SIG-M5 treated with dmso at 0.1 percent for 504 hours (cell line): ENCODE results near the gene UCP2.

Source experiments
- DNase-seq: peaks from one replicate; lab custom pipeline; 2025; ENCODE audit not compliant: unreplicated experiment; lab: John Stamatoyannopoulos, UW

Gene UCP2

GRCh38 chr11:74010306-74011300, 28.0 kb upstream of the UCP2 start:
- no peak for DNase-seq

- DNase-seq = no peak
Observed at GRCh38 chr11:74009675-74010305, 27.1 kb upstream of the UCP2 start.

GRCh38 chr11:74009230-74009547, 26.5 kb upstream of the UCP2 start:
- DNase-seq = no peak

- DNase-seq = no peak
Observed at GRCh38 chr11:74008373-74009229, 26.0 kb upstream of the UCP2 start, which contains the start of gene UCP3. Gene UCP3 (minus strand): TSS chr11:74009085. CDS start chr11:74007042, 2,043 bp downstream.

GRCh38 chr11:74007691-74008372, 25.2 kb upstream of the UCP2 start:
- DNase-seq = no peak

GRCh38 chr11:74006743-74007304, 24.2 kb upstream of the UCP2 start:
- DNase-seq = no peak

- no peak for DNase-seq
Observed at GRCh38 chr11:74005721-74006517, 23.3 kb upstream of the UCP2 start.

- no peak for DNase-seq
Observed at GRCh38 chr11:74004759-74005615, 22.3 kb upstream of the UCP2 start.

GRCh38 chr11:74004046-74004695, 21.5 kb upstream of the UCP2 start:
- DNase-seq = no peak

GRCh38 chr11:74002832-74003231, 20.2 kb upstream of the UCP2 start:
- DNase-seq = no peak

- no peak for DNase-seq
Observed at GRCh38 chr11:74001822-74002286, 19.2 kb upstream of the UCP2 start.

GRCh38 chr11:74000307-74001133, 17.9 kb upstream of the UCP2 start:
- DNase-seq = no peak

- no peak for DNase-seq
Observed at GRCh38 chr11:73999581-74000306, 17.1 kb upstream of the UCP2 start.

GRCh38 chr11:73998846-73999575, 16.4 kb upstream of the UCP2 start:
- no peak for DNase-seq

- DNase-seq = no peak
Observed at GRCh38 chr11:73997120-73997770, 14.6 kb upstream of the UCP2 start.
